Measurements from ENCODE around the gene PDZRN3.

DNA sequence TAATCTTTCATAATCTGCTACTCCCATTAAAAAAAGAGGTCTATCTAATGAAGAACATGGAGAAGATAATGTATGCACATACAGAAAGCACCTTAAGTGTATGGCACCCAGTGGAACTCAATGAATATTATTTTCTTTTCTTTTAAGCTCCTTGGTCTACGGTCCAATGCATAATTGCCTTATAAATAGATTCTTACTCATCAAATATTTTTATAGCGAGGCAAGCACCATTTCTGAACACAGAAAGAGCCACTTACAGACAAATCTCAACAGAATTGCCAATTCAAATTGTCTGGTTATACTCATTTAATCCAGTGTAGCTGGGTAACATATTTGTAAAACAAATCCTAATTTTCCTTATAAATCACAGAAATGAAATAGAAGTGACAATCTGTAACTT lies 6.3 kb downstream of the PDZRN3 start:
- TF ChIP-seq, protein P1, sequence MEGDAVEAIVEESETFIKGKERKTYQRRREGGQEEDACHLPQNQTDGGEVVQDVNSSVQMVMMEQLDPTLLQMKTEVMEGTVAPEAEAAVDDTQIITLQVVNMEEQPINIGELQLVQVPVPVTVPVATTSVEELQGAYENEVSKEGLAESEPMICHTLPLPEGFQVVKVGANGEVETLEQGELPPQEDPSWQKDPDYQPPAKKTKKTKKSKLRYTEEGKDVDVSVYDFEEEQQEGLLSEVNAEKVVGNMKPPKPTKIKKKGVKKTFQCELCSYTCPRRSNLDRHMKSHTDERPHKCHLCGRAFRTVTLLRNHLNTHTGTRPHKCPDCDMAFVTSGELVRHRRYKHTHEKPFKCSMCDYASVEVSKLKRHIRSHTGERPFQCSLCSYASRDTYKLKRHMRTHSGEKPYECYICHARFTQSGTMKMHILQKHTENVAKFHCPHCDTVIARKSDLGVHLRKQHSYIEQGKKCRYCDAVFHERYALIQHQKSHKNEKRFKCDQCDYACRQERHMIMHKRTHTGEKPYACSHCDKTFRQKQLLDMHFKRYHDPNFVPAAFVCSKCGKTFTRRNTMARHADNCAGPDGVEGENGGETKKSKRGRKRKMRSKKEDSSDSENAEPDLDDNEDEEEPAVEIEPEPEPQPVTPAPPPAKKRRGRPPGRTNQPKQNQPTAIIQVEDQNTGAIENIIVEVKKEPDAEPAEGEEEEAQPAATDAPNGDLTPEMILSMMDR (conservative IDR thresholded peaks at IDR 0.05; ENCODE audit: low read depth, low read length), result no peak
- no peak for TF ChIP-seq EZH2 (IDR thresholded peaks at IDR 0.05; ENCODE audit: borderline replicate concordance, low read depth, low read length, poor library complexity, severe bottlenecking)

Data from A673 (cell line).